ENCODE measurements around the gene BANF2. TPM values are rescaled to one million over a fixed set of nuclear protein-coding genes. Genes with fewer than 3 reads are reported as not detected.

The BANF2 gene
- total and polyA plus RNA-seq, 11 donors = not detected

GRCh38 chr20:17730071-17730470 lies 30.3 kb downstream of the BANF2 start:
- ATAC-seq (no peak), DNase-seq (no peak)
- WGBS, 4 donors = 87 to 96% (median 90%) methylated on average over 10 of the region's 10 CpGs
- Histone ChIP-seq H3K27me3 (peaks cover 0 to 13% (median 0%) of the 10 kb centered on the region in 9 donors), H3K4me3 (no peak overlapping the region), H3K4me1 (no peaks in the 10 kb centered on the region), H3K9me3 (no peaks in the 10 kb centered on the region), H3K36me3 (no peaks in the 10 kb centered on the region), H3K27ac (no peak overlapping the region)
- intact Hi-C loops (cut with DNase I) = no loop called here
- TF ChIP-seq, protein P1, sequence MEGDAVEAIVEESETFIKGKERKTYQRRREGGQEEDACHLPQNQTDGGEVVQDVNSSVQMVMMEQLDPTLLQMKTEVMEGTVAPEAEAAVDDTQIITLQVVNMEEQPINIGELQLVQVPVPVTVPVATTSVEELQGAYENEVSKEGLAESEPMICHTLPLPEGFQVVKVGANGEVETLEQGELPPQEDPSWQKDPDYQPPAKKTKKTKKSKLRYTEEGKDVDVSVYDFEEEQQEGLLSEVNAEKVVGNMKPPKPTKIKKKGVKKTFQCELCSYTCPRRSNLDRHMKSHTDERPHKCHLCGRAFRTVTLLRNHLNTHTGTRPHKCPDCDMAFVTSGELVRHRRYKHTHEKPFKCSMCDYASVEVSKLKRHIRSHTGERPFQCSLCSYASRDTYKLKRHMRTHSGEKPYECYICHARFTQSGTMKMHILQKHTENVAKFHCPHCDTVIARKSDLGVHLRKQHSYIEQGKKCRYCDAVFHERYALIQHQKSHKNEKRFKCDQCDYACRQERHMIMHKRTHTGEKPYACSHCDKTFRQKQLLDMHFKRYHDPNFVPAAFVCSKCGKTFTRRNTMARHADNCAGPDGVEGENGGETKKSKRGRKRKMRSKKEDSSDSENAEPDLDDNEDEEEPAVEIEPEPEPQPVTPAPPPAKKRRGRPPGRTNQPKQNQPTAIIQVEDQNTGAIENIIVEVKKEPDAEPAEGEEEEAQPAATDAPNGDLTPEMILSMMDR (IDR thresholded peaks at IDR 0.05) = no peak
- TF ChIP-seq POLR2A (IDR thresholded peaks at IDR 0.05) = no peak

GRCh38 chr20:17731233-17731632 lies 31.5 kb downstream of the BANF2 start:
- TF ChIP-seq, protein P1 (IDR thresholded peaks at IDR 0.05) = no peak
- TF ChIP-seq POLR2A (IDR thresholded peaks at IDR 0.05) = no peak
- intact Hi-C loops (cut with DNase I) = no loop called here

GRCh38 chr20:17732907-17733521 lies 33.2 kb downstream of the BANF2 start:
- no peak for ATAC-seq
- intact Hi-C loops (cut with DNase I) = no loop called here
- WGBS, 4 donors = 68 to 78% (median 73%) methylated on average over 6 of the region's 6 CpGs
- DNase-seq = no peak
- peaks cover 0 to 14% (median 5%) of the 10 kb centered on the region in 12 donors for H3K9me3 ChIP-seq
- peaks cover 0 to 13% (median 0%) of the 10 kb centered on the region in 9 donors for H3K27me3 ChIP-seq
- no peaks in the 10 kb centered on the region for H3K36me3 ChIP-seq
- no peak overlapping the region for H3K27ac ChIP-seq
- H3K4me3 ChIP-seq = no peak overlapping the region
- H3K4me1 ChIP-seq = no peaks in the 10 kb centered on the region
- no peak for TF ChIP-seq POLR2A (IDR thresholded peaks at IDR 0.05)
- TF ChIP-seq, protein P1 (IDR thresholded peaks at IDR 0.05) = no peak

More at GRCh38 chr20:17731233-17731632, 31.5 kb downstream of the BANF2 start:
- Histone ChIP-seq H3K27me3 (peaks cover 0 to 13% (median 0%) of the 10 kb centered on the region in 9 donors), H3K4me1 (no peaks in the 10 kb centered on the region), H3K36me3 (no peaks in the 10 kb centered on the region), H3K4me3 (no peak overlapping the region), H3K9me3 (peaks cover 0 to 4% (median 1%) of the 10 kb centered on the region in 12 donors), H3K27ac (no peak overlapping the region)
- no peak for DNase-seq
- ATAC-seq = no peak
- 94 to 97% (median 96%) methylated on average over 5 of the region's 5 CpGs for WGBS, 4 donors

DNA sequence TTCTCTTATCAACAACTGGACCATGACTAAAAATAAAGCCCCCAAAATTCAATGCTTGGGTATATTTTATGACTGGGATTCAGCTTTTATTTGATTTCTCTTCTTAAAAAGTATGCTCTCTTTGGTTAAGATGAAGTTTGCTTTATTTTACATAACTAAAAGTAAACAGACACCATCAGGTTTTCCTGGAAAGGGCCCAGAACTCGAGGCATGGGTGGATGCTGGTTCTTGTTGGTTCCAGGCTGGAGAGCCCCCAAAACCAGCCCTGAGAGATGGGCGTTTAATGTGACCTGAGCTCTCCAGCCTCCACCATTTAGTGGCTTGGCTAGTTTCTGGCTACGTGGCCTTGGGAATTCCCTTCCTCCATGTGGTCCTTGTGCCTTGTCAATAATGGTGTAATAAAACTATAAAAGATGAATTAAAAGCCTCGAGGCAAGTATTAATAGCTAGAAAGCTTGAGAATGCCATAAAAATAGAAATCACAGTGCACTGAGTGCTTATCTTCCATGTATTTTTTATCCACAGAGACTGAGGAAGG lies 34.1 kb downstream of the BANF2 start:
- intact Hi-C loops (cut with DNase I) = no loop called here

More for the DNA sequence above, 34.1 kb downstream of the BANF2 start:
- H3K27me3 ChIP-seq = peaks cover 0 to 12% (median 0%) of the 10 kb centered on the region in 9 donors
- H3K4me1 ChIP-seq = no peaks in the 10 kb centered on the region
- H3K4me3 ChIP-seq = no peak overlapping the region
- H3K36me3 ChIP-seq = no peaks in the 10 kb centered on the region
- WGBS, 4 donors = 60 to 70% (median 65%) methylated on average over 4 of the region's 4 CpGs
- peaks cover 0 to 15% (median 5%) of the 10 kb centered on the region in 12 donors for H3K9me3 ChIP-seq
- no peak overlapping the region for H3K27ac ChIP-seq
- DNase-seq (no peak), ATAC-seq (no peak)
- TF ChIP-seq POLR2A (IDR thresholded peaks at IDR 0.05) = no peak
- TF ChIP-seq, protein P1 (IDR thresholded peaks at IDR 0.05) = no peak

Data from heart left ventricle (tissue), 16 donors.